ENCODE results near the gene RGS3. TPM values are rescaled to one million over a fixed set of nuclear protein-coding genes. Genes with fewer than 3 reads are reported as not detected.

The RGS3 gene
- total RNA-seq, 2 donors from 2014 or later, result 112 to 184 TPM

GRCh38 chr9:113599646-113600022, 136.1 kb downstream of the RGS3 start:
- Histone ChIP-seq H3K36me3 (peaks cover 33% of the 10 kb centered on the region), H3K4me1 (peaks cover 0 to 88% of the 10 kb centered on the region in 2 donors), H3K27me3 (no peaks in the 10 kb centered on the region), H3K27ac (peak overlapping the region; percentile 86 to 91), H3K9me3 (no peaks in the 10 kb centered on the region), H3K4me3 (no peak overlapping the region)
- no peak for TF ChIP-seq CTCF (IDR thresholded peaks at IDR 0.05)
- DNase-seq (ENCODE audit: low spot score), result no peak

GRCh38 chr9:113600023-113600823, 136.7 kb downstream of the RGS3 start:
- Histone ChIP-seq H3K27ac (peak overlapping the region; percentile 86 to 91), H3K36me3 (peaks cover 33% of the 10 kb centered on the region), H3K4me1 (peaks cover 0 to 82% of the 10 kb centered on the region in 2 donors), H3K4me3 (no peak overlapping the region), H3K27me3 (no peaks in the 10 kb centered on the region), H3K9me3 (no peaks in the 10 kb centered on the region)
- no peak for TF ChIP-seq CTCF (IDR thresholded peaks at IDR 0.05)
- no peak for DNase-seq (ENCODE audit: low spot score)

GRCh38 chr9:113600871-113601614, 137.5 kb downstream of the RGS3 start:
- Histone ChIP-seq H3K27ac (peak overlapping the region; percentile 2 to 86), H3K9me3 (no peaks in the 10 kb centered on the region), H3K36me3 (peaks cover 25% of the 10 kb centered on the region), H3K4me1 (peaks cover 0 to 74% of the 10 kb centered on the region in 2 donors), H3K4me3 (no peak overlapping the region), H3K27me3 (no peaks in the 10 kb centered on the region)
- no peak for DNase-seq (ENCODE audit: low spot score)
- TF ChIP-seq CTCF (IDR thresholded peaks at IDR 0.05), result no peak

GRCh38 chr9:113601656-113602055, 138.1 kb downstream of the RGS3 start:
- peaks cover 19% of the 10 kb centered on the region for H3K36me3 ChIP-seq
- H3K4me3 ChIP-seq, result no peak overlapping the region
- H3K27ac ChIP-seq, result peak overlapping the region; percentile 2 to 55
- TF ChIP-seq CTCF (IDR thresholded peaks at IDR 0.05), result no peak
- peaks cover 0 to 68% of the 10 kb centered on the region in 2 donors for H3K4me1 ChIP-seq
- no peak for DNase-seq (ENCODE audit: low spot score)
- H3K27me3 ChIP-seq, result no peaks in the 10 kb centered on the region
- H3K9me3 ChIP-seq, result no peaks in the 10 kb centered on the region

GRCh38 chr9:113602126-113603047, 138.9 kb downstream of the RGS3 start:
- Histone ChIP-seq H3K27me3 (no peaks in the 10 kb centered on the region), H3K36me3 (peaks cover 11% of the 10 kb centered on the region), H3K9me3 (no peaks in the 10 kb centered on the region), H3K4me1 (peaks cover 0 to 61% of the 10 kb centered on the region in 2 donors), H3K4me3 (no peak overlapping the region), H3K27ac (peak overlapping the region; percentile 36 to 55)
- peak; percentile 89 for DNase-seq (ENCODE audit: low spot score)
- TF ChIP-seq CTCF (IDR thresholded peaks at IDR 0.05), result no peak
